MM.1S (cell line): Measurements from ENCODE around the gene ZNF462.

Experiments used
- EZH2 ChIP-seq: fragments of 300-600 bp; sonication (generic); optimal IDR thresholded peaks from 2 replicates; pipeline ENCODE3; 2017; ENCODE audit warnings: low read depth, mild to moderate bottlenecking, antibody characterized with exemption, low read length, mixed read lengths
- EZH2phosphoT487 ChIP-seq: fragments of 300-600 bp; sonication (generic); IDR thresholded peaks from 2 replicates; pipeline ENCODE4 v1.6.1; 2018; ENCODE audit warnings: antibody characterized with exemption, low read length
- TF ChIP-seq, protein P1 (sequence below): fragments of 300-600 bp; sonication (generic); IDR thresholded peaks from 2 replicates; pipeline ENCODE4 v1.5.1; 2016; ENCODE audit warnings: antibody characterized with exemption, low read length, mixed read lengths

DNA sequence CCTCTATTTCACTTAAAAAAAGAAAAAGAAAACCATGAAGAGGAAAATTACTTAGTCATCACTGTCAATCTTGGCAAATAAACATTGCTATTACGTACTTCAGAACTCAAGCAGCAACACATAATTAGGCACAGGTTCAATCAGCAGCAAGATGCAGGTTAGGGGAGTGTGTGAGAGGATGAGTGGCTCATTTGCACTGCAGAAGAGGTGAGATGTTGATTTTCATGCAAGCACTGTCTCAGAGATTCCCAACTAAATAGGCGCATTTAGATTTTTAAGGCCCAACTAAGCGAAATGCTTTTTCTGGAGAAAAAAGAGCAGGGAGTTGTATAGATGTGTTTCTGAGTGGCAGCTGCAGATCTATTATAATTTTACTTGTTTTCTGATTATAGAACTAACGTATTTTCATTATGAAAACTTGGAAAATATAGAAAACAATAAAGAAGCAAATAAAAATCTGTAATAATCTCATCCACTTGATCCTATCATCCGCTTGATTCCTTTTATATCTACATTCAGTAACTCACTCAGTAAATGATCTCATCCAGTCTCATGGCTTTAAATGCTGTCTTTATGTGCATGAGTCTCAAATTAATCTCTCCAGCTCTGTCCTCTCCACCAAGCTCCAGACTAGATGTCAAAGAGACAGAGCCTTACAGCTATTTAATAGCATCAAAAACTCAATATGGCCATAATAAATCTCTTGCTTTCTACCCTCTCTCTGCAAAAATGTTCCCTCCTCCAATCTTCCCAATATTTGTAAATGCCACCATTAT lies 162.5 kb downstream of the ZNF462 start:
- TF ChIP-seq, protein P1, sequence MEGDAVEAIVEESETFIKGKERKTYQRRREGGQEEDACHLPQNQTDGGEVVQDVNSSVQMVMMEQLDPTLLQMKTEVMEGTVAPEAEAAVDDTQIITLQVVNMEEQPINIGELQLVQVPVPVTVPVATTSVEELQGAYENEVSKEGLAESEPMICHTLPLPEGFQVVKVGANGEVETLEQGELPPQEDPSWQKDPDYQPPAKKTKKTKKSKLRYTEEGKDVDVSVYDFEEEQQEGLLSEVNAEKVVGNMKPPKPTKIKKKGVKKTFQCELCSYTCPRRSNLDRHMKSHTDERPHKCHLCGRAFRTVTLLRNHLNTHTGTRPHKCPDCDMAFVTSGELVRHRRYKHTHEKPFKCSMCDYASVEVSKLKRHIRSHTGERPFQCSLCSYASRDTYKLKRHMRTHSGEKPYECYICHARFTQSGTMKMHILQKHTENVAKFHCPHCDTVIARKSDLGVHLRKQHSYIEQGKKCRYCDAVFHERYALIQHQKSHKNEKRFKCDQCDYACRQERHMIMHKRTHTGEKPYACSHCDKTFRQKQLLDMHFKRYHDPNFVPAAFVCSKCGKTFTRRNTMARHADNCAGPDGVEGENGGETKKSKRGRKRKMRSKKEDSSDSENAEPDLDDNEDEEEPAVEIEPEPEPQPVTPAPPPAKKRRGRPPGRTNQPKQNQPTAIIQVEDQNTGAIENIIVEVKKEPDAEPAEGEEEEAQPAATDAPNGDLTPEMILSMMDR: no peak
- no peak for TF ChIP-seq EZH2phosphoT487
- TF ChIP-seq EZH2: no peak
